WTC11 (cell line): Measurements from ENCODE around the gene LYZL4. TPM values are rescaled to one million over a fixed set of nuclear protein-coding genes. Genes with fewer than 3 reads are reported as not detected.

ENCODE experiments used
- ATAC-seq: fragments of 200-7000 bp; cut with Tn5 transposase; 2 replicates; pipeline ENCODE4 v1.10.0; 2021; ENCODE audit warnings: mild to moderate bottlenecking, moderate library complexity
- CTCF ChIA-PET: fragments of 300-600 bp; sonication (Branson Sonifier 250); formaldehyde crosslinking; loops from one replicate; lab custom pipeline; 2021; ENCODE audit warnings: antibody characterized with exemption; lab: Charles Lee
- POLR2A ChIA-PET: fragments of 350-600 bp; sonication (Branson Sonifier 250); formaldehyde crosslinking; loops from one replicate; lab custom pipeline; 2021; ENCODE audit warnings: antibody characterized with exemption; lab: Charles Lee
- DNase-seq: peaks from one replicate; pipeline ENCODE4 v3.0.0; 2021; ENCODE audit warnings: low spot score
- H3K27ac Mint-ChIP-seq: 2 replicates; pipeline ENCODE4 v1.8.0; 2021; ENCODE audit warnings: mixed read lengths
- H3K27me3 Mint-ChIP-seq: 2 replicates; pipeline ENCODE4 v1.8.0; 2021; ENCODE audit warnings: low read depth, mild to moderate bottlenecking, moderate library complexity, mixed read lengths
- H3K36me3 Mint-ChIP-seq: 2 replicates; pipeline ENCODE4 v1.8.0; 2021; ENCODE audit warnings: mixed read lengths
- H3K4me1 Mint-ChIP-seq: 2 replicates; pipeline ENCODE4 v1.8.0; 2022; ENCODE audit warnings: mixed read lengths
- H3K4me3 Mint-ChIP-seq: 2 replicates; pipeline ENCODE4 v1.8.0; 2021; ENCODE audit warnings: mild to moderate bottlenecking, moderate library complexity, mixed read lengths
- H3K9me3 Mint-ChIP-seq: 2 replicates; pipeline ENCODE4 v1.8.0; 2021; ENCODE audit warnings: mixed read lengths
- AFF4 ChIP-seq: sonication (generic); formaldehyde crosslinking; IDR thresholded peaks from 2 replicates; pipeline ENCODE4 v1.8.1; 2023; ENCODE audit warnings: mild to moderate bottlenecking, missing genetic modification reagents, borderline replicate concordance
- ARID4B ChIP-seq: sonication (generic); formaldehyde crosslinking; IDR thresholded peaks from 2 replicates; pipeline ENCODE4 v1.8.0; 2023; ENCODE audit warnings: missing genetic modification reagents, mild to moderate bottlenecking, borderline replicate concordance
- ATF1 ChIP-seq: sonication (generic); formaldehyde crosslinking; IDR thresholded peaks from 2 replicates; pipeline ENCODE4 v1.8.1; 2023; ENCODE audit warnings: mild to moderate bottlenecking, moderate library complexity, missing genetic modification reagents
- CREM ChIP-seq: sonication (generic); formaldehyde crosslinking; IDR thresholded peaks from 2 replicates; pipeline ENCODE4 v1.8.1; 2022; ENCODE audit warnings: mild to moderate bottlenecking, missing genetic modification reagents, moderate library complexity
- E2F1 ChIP-seq: sonication (generic); formaldehyde crosslinking; IDR thresholded peaks from 2 replicates; pipeline ENCODE4 v1.8.0; 2022; ENCODE audit warnings: mild to moderate bottlenecking, missing genetic modification reagents
- ESRRA ChIP-seq: sonication (generic); formaldehyde crosslinking; IDR thresholded peaks from 2 replicates; pipeline ENCODE4 v1.8.1; 2022; ENCODE audit warnings: mild to moderate bottlenecking, missing genetic modification reagents, borderline replicate concordance
- FOXK1 ChIP-seq: sonication (generic); formaldehyde crosslinking; IDR thresholded peaks from 2 replicates; pipeline ENCODE4 v1.8.0; 2022; ENCODE audit warnings: mild to moderate bottlenecking, moderate library complexity, missing genetic modification reagents
- GTF2I ChIP-seq: fragments of 250-450 bp; sonication (Bioruptor Pico); conservative IDR thresholded peaks from 2 replicates; pipeline ENCODE4 v1.4.0; 2021; ENCODE audit warnings: mild to moderate bottlenecking
- IRF2 ChIP-seq: sonication (generic); formaldehyde crosslinking; IDR thresholded peaks from 2 replicates; pipeline ENCODE4 v1.8.0; 2022; ENCODE audit warnings: low read depth, missing genetic modification reagents, borderline replicate concordance
- JUN ChIP-seq: sonication (generic); formaldehyde crosslinking; IDR thresholded peaks from 2 replicates; pipeline ENCODE4 v1.8.0; 2023; ENCODE audit warnings: mild to moderate bottlenecking, missing genetic modification reagents
- KAT7 ChIP-seq: sonication (generic); formaldehyde crosslinking; IDR thresholded peaks from 2 replicates; pipeline ENCODE4 v1.8.1; 2023; ENCODE audit warnings: missing genetic modification reagents, mild to moderate bottlenecking, borderline replicate concordance
- RORB ChIP-seq: fragments of 250-450 bp; sonication (Bioruptor Pico); IDR thresholded peaks from 2 replicates; pipeline ENCODE4 v1.9.0; 2021; ENCODE audit warnings: mild to moderate bottlenecking
- SMAD4 ChIP-seq: sonication (generic); formaldehyde crosslinking; IDR thresholded peaks from 2 replicates; pipeline ENCODE4 v1.8.0; 2022; ENCODE audit warnings: mild to moderate bottlenecking, missing genetic modification reagents
- SOX15 ChIP-seq: fragments of 250-450 bp; sonication (Bioruptor Pico); IDR thresholded peaks from 2 replicates; pipeline ENCODE4 v1.9.0; 2021; ENCODE audit warnings: mild to moderate bottlenecking
- TCF7 ChIP-seq: sonication (generic); formaldehyde crosslinking; IDR thresholded peaks from 2 replicates; pipeline ENCODE4 v1.8.0; 2022; ENCODE audit warnings: mild to moderate bottlenecking, low read depth, missing genetic modification reagents, moderate library complexity
- TP53 ChIP-seq: sonication (generic); formaldehyde crosslinking; IDR thresholded peaks from 2 replicates; pipeline ENCODE4 v1.8.1; 2023; ENCODE audit warnings: mild to moderate bottlenecking, missing genetic modification reagents
- ZBTB21 ChIP-seq: sonication (generic); formaldehyde crosslinking; IDR thresholded peaks from 2 replicates; pipeline ENCODE4 v1.8.1; 2023; ENCODE audit warnings: mild to moderate bottlenecking, missing genetic modification reagents, borderline replicate concordance
- ZBTB43 ChIP-seq: sonication (generic); formaldehyde crosslinking; IDR thresholded peaks from 2 replicates; pipeline ENCODE4 v1.8.1; 2023; ENCODE audit warnings: mild to moderate bottlenecking, missing genetic modification reagents
- ZSCAN18 ChIP-seq: fragments of 250-450 bp; sonication (Bioruptor Pico); IDR thresholded peaks from 2 replicates; pipeline ENCODE4 v2.1.2; 2022; ENCODE audit warnings: mild to moderate bottlenecking, moderate library complexity
- total RNA-seq: library from RNA; stranded (reverse); gene quantifications from 3 replicates; pipeline ENCODE4 v1.2.3, GENCODE V29; 2021

The LYZL4 gene
- total RNA-seq, 1 experiment from 2014 or later: not detected

GRCh38 chr3:42369304-42369703 is 41.1 kb downstream of the LYZL4 start:
- Mint-ChIP-seq H3K9me3 (peaks cover 22% of the 10 kb centered on the region), H3K36me3 (peaks cover 13% of the 10 kb centered on the region), H3K4me3 (no peak overlapping the region), H3K4me1 (peaks cover 24% of the 10 kb centered on the region), H3K27ac (no peak overlapping the region), H3K27me3 (no peaks in the 10 kb centered on the region; the same call in 1 of the 2 replicates)
- peak; percentile 36 for ATAC-seq
- TF ChIP-seq IRF2 (CRISPR knock-in tag) (no peak), TP53 (CRISPR knock-in tag) (no peak), KAT7 (CRISPR knock-in tag) (no peak), ARID4B (CRISPR knock-in tag) (no peak), TCF7 (CRISPR knock-in tag) (no peak), RORB (CRISPR knock-in tag) (no peak), JUN (CRISPR knock-in tag) (no peak), SOX15 (CRISPR knock-in tag) (no peak), AFF4 (no peak), GTF2I (CRISPR knock-in tag) (no peak)
- POLR2A ChIA-PET: interaction anchor here (1.0 kb wide), 1 partner anchor 8 kb away, joined by 3 read pairs; no protein-coding TSS in a partner anchor
- no peak for DNase-seq
- CTCF ChIA-PET: interaction anchor here (0.9 to 2.2 kb wide), 6 partner anchors 27 to 167 kb away, joined by 3 to 6 read pairs (median 4); partner anchors contain the start of gene VIPR1

- ATAC-seq (no peak), DNase-seq (no peak)
- Mint-ChIP-seq H3K4me1 (peaks cover 24% of the 10 kb centered on the region), H3K27ac (no peak overlapping the region), H3K36me3 (peaks cover 13% of the 10 kb centered on the region), H3K9me3 (peaks cover 22% of the 10 kb centered on the region), H3K27me3 (no peaks in the 10 kb centered on the region; the same call in 1 of the 2 replicates), H3K4me3 (no peak overlapping the region)
- POLR2A ChIA-PET: no interaction called here
- CTCF ChIA-PET: interaction anchor here (0.9 to 2.2 kb wide), 5 partner anchors 27 to 167 kb away, joined by 3 to 6 read pairs (median 4); partner anchors contain the start of gene VIPR1
- TF ChIP-seq FOXK1 (no peak), SMAD4 (CRISPR knock-in tag) (no peak), ZBTB43 (CRISPR knock-in tag) (no peak), E2F1 (CRISPR knock-in tag) (no peak), ESRRA (no peak), ZBTB21 (no peak), ATF1 (CRISPR knock-in tag) (no peak), ZSCAN18 (CRISPR knock-in tag) (no peak), CREM (CRISPR knock-in tag) (no peak)
These were observed 41.5 kb downstream of the LYZL4 start for GRCh38 chr3:42368861-42369260.
